Ascending aorta (tissue), 2 donors: Measurements from ENCODE around the gene EPB41L5. TPM values are rescaled to one million over a fixed set of nuclear protein-coding genes. Genes with fewer than 3 reads are reported as not detected.
"Not testable (repeated sequence)": the region's sequence is repeated elsewhere in the genome, so short reads cannot be mapped to it uniquely, and the experiment has no call there.

Experiments
- DNase-seq, 2 donors: peaks; one replicate each; pipeline ENCODE4 v3.0.0-alpha.2; 2019; ENCODE audit warnings: low spot score in 2 of 2
- H3K27ac ChIP-seq, 2 donors: fragments of 200-600 bp; sonication (generic); one replicate each; pipeline ENCODE4 v1.5.1; 2016 to 2017; ENCODE audit warnings: mild to moderate bottlenecking in 1 of 2
- H3K27me3 ChIP-seq: fragments of 200-600 bp; sonication (generic); one replicate; pipeline ENCODE4 v1.5.1; 2017
- H3K36me3 ChIP-seq, 2 donors: fragments of 200-600 bp; sonication (generic); one replicate each; pipeline ENCODE4 v1.5.1; 2016
- H3K4me1 ChIP-seq, 2 donors: fragments of 200-600 bp; sonication (generic); one replicate each; pipeline ENCODE4 v1.5.1; 2016 to 2017; ENCODE audit warnings: mild to moderate bottlenecking in 1 of 2
- H3K4me3 ChIP-seq, 2 donors: fragments of 200-600 bp; sonication (generic); one replicate each; pipeline ENCODE4 v1.5.1; 2016 to 2017; ENCODE audit warnings: mild to moderate bottlenecking in 1 of 2
- H3K9me3 ChIP-seq, 2 donors: fragments of 200-600 bp; sonication (generic); one replicate each; pipeline ENCODE4 v1.5.1; 2016
- intact Hi-C: fragments of 100-400 bp; cut with DNase I; formaldehyde crosslinking; loops from one replicate; pipeline ENCODE4 v1.15.1; 2023
- total RNA-seq: library from RNA; depleted of rRNA; stranded (reverse); fragments of >200 nt; gene quantifications from one replicate; pipeline ENCODE4 v1.1.0, GENCODE V29; 2016
- TF ChIP-seq, protein P1 (sequence below), 3 experiments: fragments of 200-600 bp in 2 of 3; fragments of 450-650 bp in 1 of 3; sonication (generic) in 2 of 3; IDR thresholded peaks; one replicate each; pipeline ENCODE4 v1.5.1; 2016 to 2019; ENCODE audit warnings: antibody characterized with exemption in 3 of 3, mild to moderate bottlenecking in 1 of 3, moderate library complexity in 1 of 3

EPB41L5 gene
- total RNA-seq, 1 donor from 2014 or later = 11.7 TPM

DNA sequence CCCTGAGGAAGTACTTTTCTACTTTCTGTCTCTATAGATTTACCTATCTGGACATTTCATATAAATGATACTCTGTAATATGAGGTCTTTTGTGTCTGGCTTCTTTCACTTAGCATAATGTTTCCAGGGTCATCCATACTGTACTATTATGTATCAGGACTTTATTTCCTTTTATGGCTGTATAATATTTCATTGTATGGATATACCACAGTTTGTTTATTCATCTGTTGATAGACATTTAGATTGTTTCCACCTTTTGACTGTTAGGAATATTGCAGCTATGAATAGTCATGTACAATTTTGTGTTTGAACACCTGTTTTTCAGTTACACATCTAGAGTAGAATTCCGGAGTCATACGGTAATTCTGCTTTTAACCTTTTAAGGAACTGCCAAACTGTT lies 136.5 kb downstream of the EPB41L5 start:
- H3K27me3 ChIP-seq = no peaks in the 10 kb centered on the region
- H3K27ac ChIP-seq = no peak overlapping the region
- intact Hi-C loops = no loop called here
- DNase-seq = no peak
- H3K36me3 ChIP-seq = peaks cover 4 to 31% of the 10 kb centered on the region in 2 donors
- H3K4me3 ChIP-seq = no peak overlapping the region
- H3K9me3 ChIP-seq = peaks cover 8 to 25% of the 10 kb centered on the region in 2 donors
- H3K4me1 ChIP-seq = no peaks in the 10 kb centered on the region
- TF ChIP-seq, protein P1, sequence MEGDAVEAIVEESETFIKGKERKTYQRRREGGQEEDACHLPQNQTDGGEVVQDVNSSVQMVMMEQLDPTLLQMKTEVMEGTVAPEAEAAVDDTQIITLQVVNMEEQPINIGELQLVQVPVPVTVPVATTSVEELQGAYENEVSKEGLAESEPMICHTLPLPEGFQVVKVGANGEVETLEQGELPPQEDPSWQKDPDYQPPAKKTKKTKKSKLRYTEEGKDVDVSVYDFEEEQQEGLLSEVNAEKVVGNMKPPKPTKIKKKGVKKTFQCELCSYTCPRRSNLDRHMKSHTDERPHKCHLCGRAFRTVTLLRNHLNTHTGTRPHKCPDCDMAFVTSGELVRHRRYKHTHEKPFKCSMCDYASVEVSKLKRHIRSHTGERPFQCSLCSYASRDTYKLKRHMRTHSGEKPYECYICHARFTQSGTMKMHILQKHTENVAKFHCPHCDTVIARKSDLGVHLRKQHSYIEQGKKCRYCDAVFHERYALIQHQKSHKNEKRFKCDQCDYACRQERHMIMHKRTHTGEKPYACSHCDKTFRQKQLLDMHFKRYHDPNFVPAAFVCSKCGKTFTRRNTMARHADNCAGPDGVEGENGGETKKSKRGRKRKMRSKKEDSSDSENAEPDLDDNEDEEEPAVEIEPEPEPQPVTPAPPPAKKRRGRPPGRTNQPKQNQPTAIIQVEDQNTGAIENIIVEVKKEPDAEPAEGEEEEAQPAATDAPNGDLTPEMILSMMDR (IDR thresholded peaks at IDR 0.05) = no peak

- intact Hi-C loops = no loop called here
- H3K4me1 ChIP-seq = no peaks in the 10 kb centered on the region
- no peak overlapping the region for H3K4me3 ChIP-seq
- peaks cover 4 to 31% of the 10 kb centered on the region in 2 donors for H3K36me3 ChIP-seq
- peaks cover 8 to 31% of the 10 kb centered on the region in 2 donors for H3K9me3 ChIP-seq
- H3K27me3 ChIP-seq = no peaks in the 10 kb centered on the region
- TF ChIP-seq, protein P1 (IDR thresholded peaks at IDR 0.05) = no peak
- no peak for DNase-seq
- H3K27ac ChIP-seq = no peak overlapping the region
Observed at GRCh38 chr2:120150040-120150482, 137.2 kb downstream of the EPB41L5 start.

DNA sequence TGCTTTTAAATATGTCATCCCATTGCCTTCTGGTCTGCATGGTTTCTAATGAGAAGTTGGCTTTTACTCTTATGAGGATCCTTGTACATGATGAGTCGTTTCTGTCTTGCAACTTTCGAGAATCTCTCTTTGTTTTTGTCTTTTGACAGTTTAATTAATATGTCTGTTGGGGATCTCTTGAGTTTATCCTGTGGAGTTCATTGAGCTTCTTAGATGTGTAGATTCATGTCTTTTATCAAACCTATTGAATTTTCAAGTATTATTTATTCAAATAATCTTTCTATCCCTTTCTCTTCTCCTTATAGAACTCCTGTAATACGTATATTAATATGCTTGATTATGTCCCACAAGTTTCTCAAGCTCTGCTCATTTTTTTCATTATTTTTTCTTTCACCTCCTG lies 142.4 kb downstream of the EPB41L5 start:
- Histone ChIP-seq H3K27me3 (no peaks in the 10 kb centered on the region), H3K36me3 (peaks cover 11 to 18% of the 10 kb centered on the region in 2 donors), H3K27ac (no peak overlapping the region), H3K9me3 (peaks cover 8 to 21% of the 10 kb centered on the region in 2 donors), H3K4me3 (no peak overlapping the region), H3K4me1 (no peaks in the 10 kb centered on the region)
- intact Hi-C loops = no loop called here
- no peak for DNase-seq
- TF ChIP-seq, protein P1 (IDR thresholded peaks at IDR 0.05) = no peak

- H3K4me3 ChIP-seq, H3K27ac ChIP-seq, H3K27me3 ChIP-seq, H3K4me1 ChIP-seq, DNase-seq, H3K9me3 ChIP-seq, intact Hi-C loops: not testable (repeated sequence)
- peaks cover 11 to 15% of the 10 kb centered on the region in 2 donors for H3K36me3 ChIP-seq
Observed at GRCh38 chr2:120158658-120159057, 145.8 kb downstream of the EPB41L5 start.

DNA sequence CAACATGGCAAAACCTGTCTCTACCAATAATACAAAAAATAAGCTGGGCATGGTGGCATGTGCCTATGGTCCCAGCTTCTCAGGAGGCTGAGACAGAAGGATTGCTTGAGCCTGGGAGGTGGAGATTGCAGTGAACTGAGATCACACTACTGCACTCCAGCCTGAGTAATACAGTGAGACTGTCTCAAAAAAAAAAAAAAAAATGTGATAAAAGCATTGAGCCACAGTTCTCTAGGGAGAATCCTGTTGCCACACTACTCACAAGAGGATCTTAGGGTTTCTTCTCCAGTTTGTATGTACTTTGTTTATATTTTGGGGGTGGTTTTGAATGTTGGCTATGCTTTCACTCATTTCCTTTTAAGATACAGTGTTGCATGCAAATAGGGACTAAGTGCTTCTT lies 148.3 kb downstream of the EPB41L5 start:
- Histone ChIP-seq H3K27ac (no peak overlapping the region), H3K4me1 (no peaks in the 10 kb centered on the region), H3K4me3 (no peak overlapping the region), H3K36me3 (peaks cover 5 to 14% of the 10 kb centered on the region in 2 donors), H3K27me3 (no peaks in the 10 kb centered on the region), H3K9me3 (no peaks in the 10 kb centered on the region)
- DNase-seq = no peak
- intact Hi-C loops = no loop called here
- TF ChIP-seq, protein P1 (IDR thresholded peaks at IDR 0.05) = no peak

- TF ChIP-seq, protein P1 (IDR thresholded peaks at IDR 0.05) = no peak
- intact Hi-C loops = no loop called here
Observed at GRCh38 chr2:120162716-120163115, 149.8 kb downstream of the EPB41L5 start.

More at GRCh38 chr2:120162716-120163115, 149.8 kb downstream of the EPB41L5 start:
- no peak overlapping the region for H3K4me3 ChIP-seq
- no peak overlapping the region for H3K27ac ChIP-seq
- no peaks in the 10 kb centered on the region for H3K9me3 ChIP-seq
- H3K36me3 ChIP-seq = peaks cover 0 to 9% of the 10 kb centered on the region in 2 donors
- no peaks in the 10 kb centered on the region for H3K27me3 ChIP-seq
- DNase-seq = no peak
- H3K4me1 ChIP-seq = no peaks in the 10 kb centered on the region
